ENCODE results near the gene SLC7A8.

- no peak for TF ChIP-seq POLR2A (IDR thresholded peaks at IDR 0.05)
- no peak for TF ChIP-seq CTCF (IDR thresholded peaks at IDR 0.05)
These were observed 39.5 kb downstream of the SLC7A8 start for GRCh38 chr14:23143911-23144310.

All from heart left ventricle (tissue), 13 donors.